GM19328 (cell line): ENCODE measurements around the gene ZBED4.
A peak's percentile ranks its signal among the peaks of the same experiment; 100 is the strongest.

Experiments used
- ATAC-seq: cut with Tn5 transposase; IDR thresholded peaks from one replicate; pipeline ENCODE4 v1.9.1; 2021; ENCODE audit warnings: mild to moderate bottlenecking, moderate library complexity; ENCODE audit not compliant: unreplicated experiment

ZBED4 gene

DNA sequence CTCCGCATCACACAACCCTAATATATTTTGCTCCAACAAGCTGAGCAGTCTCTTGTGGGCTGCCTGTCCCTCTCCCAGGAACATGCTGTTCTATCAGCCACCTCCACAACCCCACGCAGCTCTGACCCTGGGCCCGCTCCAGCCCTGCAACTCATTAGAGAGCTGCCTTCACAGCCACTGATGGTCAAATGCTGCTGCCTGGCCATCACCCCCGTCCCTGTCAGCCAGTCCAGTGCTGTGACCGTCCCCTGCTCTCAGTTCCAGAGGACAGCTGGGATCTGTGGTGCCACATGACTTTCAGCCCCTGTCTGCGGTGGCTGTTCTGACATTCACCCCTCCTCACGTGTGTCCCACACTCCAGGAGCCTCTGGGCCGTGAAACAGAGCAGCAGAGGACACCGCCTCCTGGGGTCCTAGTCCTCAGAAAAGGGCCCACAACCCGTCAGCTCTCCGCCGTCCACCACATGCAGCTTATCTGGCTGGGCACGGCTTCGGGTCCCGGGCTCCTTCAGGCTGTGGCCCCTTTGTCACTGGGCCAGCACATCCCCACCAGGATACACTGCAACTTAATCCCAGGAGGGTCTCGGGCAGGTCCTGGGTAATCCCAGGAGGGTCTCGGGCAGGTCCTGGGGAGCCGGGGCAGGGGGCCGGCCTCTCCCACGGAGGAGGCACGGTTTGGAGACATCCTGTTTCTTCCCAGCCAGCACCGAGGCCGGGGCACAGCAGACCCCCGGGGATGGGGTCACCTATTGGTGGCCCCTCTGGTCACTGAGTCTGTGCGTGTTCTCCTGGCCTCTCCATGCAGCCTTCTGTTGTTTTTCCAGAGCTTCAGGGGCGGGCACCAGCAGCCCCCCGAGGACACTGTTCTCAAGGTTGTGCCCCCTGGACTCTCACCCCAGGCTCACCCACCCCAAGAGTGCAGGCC lies 79.9 kb downstream of the ZBED4 start:
- ATAC-seq = no peak

DNA sequence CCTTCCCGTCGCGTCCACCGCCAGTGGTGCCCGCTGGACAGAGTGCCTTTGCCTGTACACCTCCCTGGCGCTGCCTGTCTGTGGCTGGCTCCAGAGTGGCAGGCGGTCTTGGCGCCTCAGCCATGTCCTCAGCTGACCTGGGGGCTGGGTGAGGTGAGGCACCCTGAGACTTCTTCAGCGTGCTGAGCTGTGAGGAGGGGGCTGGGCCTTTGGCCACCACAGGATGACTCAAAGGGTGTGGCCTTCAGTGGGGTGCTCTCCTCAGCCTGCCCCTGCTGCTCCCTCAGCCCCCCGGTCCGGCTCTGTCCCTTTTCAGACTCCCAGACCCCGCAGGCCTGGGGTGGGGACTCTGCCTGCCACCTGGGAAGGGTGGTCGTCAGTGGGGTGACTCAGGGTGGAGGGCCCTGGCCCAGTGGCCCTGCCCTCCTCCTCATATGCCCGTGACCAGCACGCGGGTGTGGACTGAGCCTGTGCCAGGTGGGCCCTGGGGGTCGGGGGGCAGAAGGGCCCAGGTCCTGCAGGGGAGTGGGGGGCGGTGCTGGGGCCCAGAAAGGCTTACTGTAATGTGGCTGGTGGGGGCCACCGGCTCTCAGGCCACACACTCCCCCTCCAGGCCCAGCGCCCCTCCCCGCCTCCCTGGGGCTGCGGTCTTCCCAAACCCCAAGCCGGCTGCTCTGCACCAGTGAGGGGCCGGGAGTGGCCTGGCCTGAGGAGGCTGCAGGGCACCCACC lies 80.7 kb downstream of the ZBED4 start:
- ATAC-seq = no peak

DNA sequence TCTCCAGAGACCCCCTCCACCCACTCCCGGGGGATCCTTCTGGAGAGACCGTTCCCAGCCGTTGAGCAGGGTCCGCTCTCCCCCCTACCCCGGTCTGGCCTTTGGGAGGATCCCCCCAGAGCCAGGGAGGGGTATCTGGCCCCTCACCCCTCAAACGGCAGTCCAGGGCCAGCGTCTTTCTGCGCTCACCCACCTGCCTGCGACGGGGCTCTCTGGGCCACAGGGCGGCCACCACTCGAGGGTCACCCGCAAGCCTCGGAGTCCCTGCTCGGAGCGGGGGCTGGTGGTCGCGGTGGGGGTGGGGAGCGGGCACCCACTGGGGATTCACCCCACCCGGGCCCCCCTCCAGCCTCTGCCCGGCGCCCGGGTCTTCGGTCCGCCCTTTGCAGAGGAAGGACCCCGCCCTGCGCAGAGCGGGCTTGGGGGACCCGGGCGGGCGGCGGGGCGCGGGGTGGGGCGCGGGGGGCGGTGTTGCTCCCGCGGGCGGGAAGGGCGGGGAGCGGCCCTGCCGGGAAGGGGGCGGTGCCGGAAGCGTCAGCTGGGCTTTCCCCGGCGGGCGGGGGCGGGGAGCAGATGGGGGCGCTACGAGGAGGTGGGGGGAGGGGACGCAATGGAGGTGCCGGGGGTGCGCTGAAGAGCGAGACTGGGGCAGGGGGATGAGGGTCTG lies 81.4 kb downstream of the ZBED4 start:
- ATAC-seq = no peak

DNA sequence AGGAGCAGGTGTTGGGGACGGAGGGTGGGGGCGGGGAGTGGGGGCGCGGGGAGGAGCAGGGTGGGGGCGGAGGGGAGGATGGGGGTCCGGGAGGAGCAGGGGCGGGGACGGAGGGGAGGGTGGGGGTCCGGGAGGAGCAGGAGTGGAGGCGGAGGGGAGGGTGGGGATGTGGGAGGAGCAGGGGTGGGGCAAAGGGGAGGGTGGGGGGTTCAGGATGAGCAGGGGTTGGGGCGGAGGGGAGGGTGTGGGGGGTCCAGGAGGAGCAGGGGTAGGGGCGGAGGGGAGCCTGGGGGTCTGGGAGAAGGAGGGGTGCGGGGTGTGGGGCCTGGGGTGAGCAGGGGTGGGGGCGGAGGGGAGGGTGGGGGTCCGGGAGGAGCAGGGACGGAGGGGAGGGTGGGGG lies 81.9 kb downstream of the ZBED4 start:
- ATAC-seq = no peak

GRCh38 chr22:49936018-49936972 lies 82.7 kb downstream of the ZBED4 start:
- ATAC-seq = peak; percentile 60

GRCh38 chr22:49936973-49937757 lies 83.5 kb downstream of the ZBED4 start:
- no peak for ATAC-seq

DNA sequence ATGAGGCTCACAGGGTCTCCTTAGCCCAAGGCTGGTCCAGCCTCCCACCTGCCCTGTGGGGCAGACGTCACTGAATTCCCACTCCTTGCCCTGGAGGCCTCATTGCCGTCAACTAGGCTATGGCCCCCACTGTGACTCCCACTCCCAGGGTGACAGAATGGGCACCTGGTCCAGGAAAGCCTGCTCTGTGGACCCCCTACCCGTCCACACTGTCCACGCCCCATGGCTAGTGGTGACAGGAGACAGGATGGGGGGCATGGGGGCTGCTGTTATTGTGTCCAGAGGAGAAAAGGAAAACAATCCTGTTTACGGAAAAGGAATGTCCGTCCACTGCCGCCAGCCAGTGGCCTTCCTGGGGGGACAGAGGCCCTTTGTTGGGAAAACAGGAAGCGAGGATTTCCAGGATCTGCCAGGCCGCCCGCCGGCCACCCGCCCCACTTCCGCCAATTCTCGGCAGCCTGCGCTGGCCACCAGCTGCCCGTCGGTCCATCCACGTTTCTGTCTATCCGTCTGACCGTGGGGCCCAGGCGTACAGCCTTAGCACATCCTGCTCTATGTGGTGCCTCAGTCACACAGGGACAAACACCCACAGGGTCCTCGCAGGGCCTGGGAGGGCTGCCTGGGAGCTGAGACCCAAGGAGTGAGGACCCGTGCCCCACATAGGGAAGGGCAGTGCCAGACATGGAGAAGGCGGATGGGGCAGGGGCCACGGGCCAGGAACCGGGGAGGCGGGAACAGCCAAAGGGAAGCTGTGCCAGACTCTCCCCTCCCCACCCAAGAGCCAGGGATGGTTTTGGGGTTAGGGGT lies 84.3 kb downstream of the ZBED4 start:
- no peak for ATAC-seq

- ATAC-seq = no peak
Measured at GRCh38 chr22:49938565-49939136, 85.0 kb downstream of the ZBED4 start.
